DMS114 treated with DMSO at 0.1 percent for 48 hours (cell line): ENCODE measurements around the gene ABHD2.
"Not testable (repeated sequence)": the region's sequence is repeated elsewhere in the genome, so short reads cannot be mapped to it uniquely, and the experiment has no call there.

ENCODE experiments used
- DNase-seq: peaks from one replicate; lab custom pipeline; 2025; ENCODE audit not compliant: unreplicated experiment; lab: John Stamatoyannopoulos, UW

Gene ABHD2

GRCh38 chr15:89075101-89075640 is 13.1 kb upstream of the ABHD2 start:
- no peak for DNase-seq

DNA sequence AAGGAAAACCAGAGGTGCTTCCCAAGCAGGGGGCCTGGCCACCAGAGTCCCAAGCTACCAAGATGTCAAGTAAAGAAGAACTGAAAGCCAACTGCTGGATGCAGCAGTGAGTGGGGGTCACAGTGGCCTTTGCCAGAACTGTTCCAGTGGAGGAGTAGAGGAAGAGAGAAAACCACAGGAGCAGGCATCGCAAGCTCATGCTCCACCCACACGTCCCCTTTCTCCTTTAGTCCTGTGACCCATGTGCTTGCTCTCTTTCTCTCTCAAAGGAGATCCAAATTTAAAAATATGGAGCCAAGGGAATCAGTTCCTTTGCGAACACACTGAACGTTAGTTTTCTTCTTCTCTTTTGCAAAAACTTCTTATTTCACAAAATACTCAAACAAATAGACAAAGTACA is 12.4 kb upstream of the ABHD2 start:
- no peak for DNase-seq

- no peak for DNase-seq
Measured at GRCh38 chr15:89077750-89078149, 10.5 kb upstream of the ABHD2 start.

- DNase-seq = no peak
Measured at GRCh38 chr15:89078851-89079810, 9.1 kb upstream of the ABHD2 start.

GRCh38 chr15:89081878-89082277 is 6.4 kb upstream of the ABHD2 start:
- DNase-seq = no peak

GRCh38 chr15:89083246-89083645 is 5.0 kb upstream of the ABHD2 start:
- no peak for DNase-seq

DNA sequence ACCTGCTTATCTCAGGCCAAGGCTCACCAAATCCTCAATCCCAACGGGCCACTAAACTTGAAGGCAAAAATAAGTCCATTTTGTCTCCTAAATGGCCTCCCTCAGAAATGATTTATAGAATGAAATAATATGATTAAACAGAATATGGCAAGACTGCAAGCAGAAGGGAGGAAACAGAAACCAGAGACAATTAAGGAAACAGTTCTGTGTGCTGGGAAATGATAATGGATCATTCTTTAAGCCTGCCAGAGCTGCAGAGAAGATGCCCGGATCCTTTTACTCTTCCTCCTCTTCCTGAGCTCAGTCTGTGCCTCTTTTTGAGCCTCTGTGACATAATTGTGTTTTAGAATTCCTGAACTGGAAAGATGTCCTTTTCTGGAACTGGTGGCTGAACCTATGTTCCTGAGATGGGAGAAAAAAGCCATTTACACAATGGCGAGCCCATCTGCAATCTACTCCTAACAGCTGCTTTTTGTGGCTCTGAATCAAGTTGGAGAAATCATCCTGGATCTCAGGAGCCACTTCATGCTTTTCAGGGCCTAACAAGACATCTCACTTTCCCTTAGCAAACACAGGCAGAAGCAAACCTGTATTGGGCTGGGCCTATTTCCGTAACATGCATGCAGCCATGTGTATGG is 2.8 kb upstream of the ABHD2 start:
- DNase-seq = no peak

DNA sequence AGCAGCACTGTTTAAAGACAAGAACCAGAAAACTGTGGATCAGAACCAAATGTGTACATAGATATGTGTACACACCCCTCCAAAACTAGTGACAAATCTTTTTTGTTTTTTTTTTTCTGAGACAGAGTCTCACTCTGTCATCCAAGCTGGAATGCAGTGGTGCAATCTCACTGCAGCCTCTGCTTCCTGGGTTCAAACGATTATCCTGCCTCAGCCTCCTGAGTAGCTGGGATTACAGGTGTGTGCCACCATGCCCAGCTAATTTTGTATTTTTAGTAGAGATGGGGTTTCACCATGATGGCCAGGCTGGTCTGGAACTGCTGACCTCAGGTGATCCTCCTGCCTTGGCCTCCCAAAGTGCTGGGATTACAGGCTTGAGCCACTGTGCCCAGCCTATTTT is 2.3 kb upstream of the ABHD2 start:
- DNase-seq = not testable (repeated sequence)

- not testable (repeated sequence) for DNase-seq
Measured at GRCh38 chr15:89086390-89086789, 1.9 kb upstream of the ABHD2 start.

GRCh38 chr15:89087161-89087829 is 961 bp upstream of the ABHD2 start:
- no peak for DNase-seq

DNA sequence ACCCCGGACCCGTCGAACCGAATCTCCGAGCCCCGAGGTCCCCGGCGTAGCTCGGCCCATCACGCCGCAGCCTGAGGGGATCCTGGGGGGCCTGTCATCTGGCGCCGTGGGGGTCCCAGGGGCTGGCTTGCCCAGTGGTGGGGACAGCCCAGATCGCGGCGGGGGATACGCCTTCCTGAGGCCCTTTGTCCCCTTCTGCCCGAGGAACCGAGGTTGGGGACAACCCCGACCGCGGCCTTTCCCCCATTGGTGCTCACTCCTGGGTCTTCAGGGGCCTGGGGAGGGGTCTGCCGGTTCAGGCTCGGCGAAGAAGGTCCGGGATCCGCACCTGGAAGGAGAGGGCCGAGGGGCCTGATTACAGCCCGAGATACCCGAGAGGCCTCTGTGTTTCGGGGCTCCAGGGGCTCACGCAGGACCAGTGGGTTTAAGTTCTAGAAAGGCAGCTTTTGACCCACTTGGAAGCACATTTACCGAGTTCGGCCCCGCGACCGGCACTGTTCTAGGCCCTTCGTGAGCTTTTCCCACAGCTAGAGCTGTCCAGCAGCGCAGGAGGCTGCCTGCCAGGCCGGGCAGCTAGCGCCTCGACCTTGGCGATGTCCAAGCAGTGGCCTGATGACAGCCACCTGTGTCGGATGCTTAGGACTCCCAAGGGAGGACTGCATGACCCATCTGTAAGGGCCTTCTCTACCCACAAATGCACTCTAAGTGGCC is 504 bp downstream of the ABHD2 start:
- no peak for DNase-seq

- DNase-seq = no peak
Measured at GRCh38 chr15:89089316-89090230, 1.3 kb downstream of the ABHD2 start.

GRCh38 chr15:89090791-89091626 is 2.8 kb downstream of the ABHD2 start:
- no peak for DNase-seq

- DNase-seq = no peak
Measured at GRCh38 chr15:89091627-89092220, 3.5 kb downstream of the ABHD2 start.

DNA sequence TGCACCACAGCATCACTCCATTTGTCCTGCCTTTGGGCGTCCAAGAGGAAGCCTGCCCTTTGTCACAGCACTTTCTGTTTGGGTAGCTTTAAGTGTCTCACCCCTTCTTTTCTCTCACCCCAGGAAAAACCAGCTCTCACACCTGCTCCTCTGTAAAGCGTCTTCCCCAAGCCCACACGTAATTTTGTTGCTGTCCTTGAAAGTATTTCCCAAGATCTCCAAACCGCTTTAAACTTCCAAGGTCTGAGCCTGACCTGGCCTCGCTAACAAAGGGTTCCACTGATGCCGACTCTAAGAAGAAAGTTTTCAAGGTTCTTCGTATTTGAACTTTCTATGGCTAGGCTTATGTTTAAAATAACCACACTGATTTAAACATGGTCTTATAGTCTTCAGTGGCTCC is 5.3 kb downstream of the ABHD2 start:
- no peak for DNase-seq

DNA sequence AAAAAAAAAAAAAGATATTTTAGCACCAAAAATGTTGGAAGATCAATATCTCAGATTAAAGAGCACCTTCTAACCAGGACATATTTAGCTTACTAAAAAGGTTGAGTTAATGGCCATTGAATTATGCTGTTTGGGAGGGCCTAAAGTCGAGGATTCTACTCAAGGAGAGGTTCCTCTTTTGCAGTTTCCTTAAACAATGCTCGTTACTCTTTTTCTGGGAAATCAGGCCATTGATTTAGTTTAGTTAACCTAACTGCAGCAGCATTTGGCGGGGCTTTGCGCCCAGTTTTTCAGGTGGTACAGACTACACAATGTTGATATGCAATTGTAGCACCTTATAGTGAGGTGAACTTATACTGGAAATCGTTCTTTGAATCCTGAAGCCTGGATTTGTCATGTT is 6.8 kb downstream of the ABHD2 start:
- DNase-seq = no peak

DNA sequence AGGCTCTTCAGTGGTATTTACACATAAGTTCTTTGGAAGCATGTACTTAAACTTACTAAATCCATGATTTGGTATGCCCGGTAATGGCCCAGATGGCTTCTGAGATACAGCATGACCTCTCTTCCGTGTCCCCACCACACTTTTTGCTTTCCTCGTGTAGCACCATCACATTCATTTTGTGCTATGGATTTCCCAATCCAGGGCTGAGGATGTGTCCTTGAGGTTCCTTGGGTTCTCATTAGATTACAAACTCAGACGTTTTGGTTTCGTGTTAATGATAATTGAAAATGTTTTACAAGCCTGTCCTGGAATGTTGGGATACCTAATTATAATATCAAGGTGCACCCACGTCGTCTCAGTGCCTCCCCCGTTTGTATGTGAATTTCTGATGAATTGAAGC is 7.3 kb downstream of the ABHD2 start:
- DNase-seq = no peak

DNA sequence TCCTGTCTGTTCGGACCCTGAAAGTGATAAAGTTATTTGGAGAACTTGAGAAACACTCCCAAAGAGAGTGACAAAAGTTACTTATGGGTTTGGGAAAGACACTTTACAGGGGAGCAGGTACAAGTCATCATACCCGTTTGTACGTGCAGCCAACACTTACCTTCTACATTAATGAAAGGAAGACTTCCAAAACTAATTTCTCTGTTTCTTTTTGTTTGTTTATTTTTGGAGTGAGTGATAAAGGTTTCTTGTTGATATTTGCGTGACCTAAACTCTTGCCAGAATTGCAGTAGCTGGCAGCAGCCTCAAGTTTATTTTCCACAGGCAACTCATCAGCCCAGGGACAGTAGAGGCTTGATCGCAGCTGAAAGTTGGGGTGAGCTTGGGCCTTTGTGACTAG is 8.4 kb downstream of the ABHD2 start:
- DNase-seq = no peak

GRCh38 chr15:89097313-89097712 is 9.1 kb downstream of the ABHD2 start:
- no peak for DNase-seq
